CD4-positive, alpha-beta T cell treated with Interleukin-6 at 100 ng/mL for 8 hours (primary cell): ENCODE results near the gene ETFRF1.

Source experiments
- DNase-seq: peaks from one replicate; pipeline ENCODE4 v3.0.0-alpha.2; 2020; ENCODE audit warnings: mixed read lengths, low spot score

ETFRF1 gene, protein sequence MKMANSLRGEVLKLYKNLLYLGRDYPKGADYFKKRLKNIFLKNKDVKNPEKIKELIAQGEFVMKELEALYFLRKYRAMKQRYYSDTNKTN

GRCh38 chr12:25195056-25195971, at the start of gene ETFRF1, which contains the start of gene DNAI7:
TSS of gene ETFRF1 (plus strand) at chr12:25195237. CDS start at chr12:25203957, 8,720 bp downstream.
TSS of gene DNAI7 (minus strand) at chr12:25195160. CDS start at chr12:25195078, 82 bp downstream.
- DNase-seq, result peak; percentile 91

GRCh38 chr12:25146686-25147085, 48.4 kb upstream of the ETFRF1 start:
- no peak for DNase-seq

DNA sequence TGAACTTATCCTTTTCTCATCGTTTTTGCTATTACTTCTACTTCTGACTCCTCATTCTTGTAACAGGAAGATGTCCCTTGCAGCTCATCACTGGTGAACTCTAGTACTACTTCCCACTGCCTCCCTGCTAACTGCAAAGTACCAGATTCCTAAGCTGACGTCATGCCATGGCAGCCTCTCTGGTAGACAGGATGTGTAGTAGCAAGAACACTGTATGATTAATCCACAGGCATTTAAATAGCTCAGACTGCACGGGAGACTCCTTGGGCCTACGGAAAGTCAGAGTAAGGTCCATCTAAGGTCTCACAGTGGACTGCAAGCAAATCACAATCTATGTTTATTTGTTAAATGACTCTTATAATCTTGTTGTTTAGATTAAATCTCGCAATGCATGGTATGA, 43.6 kb upstream of the ETFRF1 start:
- no peak for DNase-seq

GRCh38 chr12:25152055-25152454, 43.0 kb upstream of the ETFRF1 start:
- no peak for DNase-seq

- peak; percentile 41 for DNase-seq
These were observed 39.9 kb upstream of the ETFRF1 start for GRCh38 chr12:25155022-25155576.

GRCh38 chr12:25156061-25156460, 39.0 kb upstream of the ETFRF1 start:
- DNase-seq, result no peak

DNA sequence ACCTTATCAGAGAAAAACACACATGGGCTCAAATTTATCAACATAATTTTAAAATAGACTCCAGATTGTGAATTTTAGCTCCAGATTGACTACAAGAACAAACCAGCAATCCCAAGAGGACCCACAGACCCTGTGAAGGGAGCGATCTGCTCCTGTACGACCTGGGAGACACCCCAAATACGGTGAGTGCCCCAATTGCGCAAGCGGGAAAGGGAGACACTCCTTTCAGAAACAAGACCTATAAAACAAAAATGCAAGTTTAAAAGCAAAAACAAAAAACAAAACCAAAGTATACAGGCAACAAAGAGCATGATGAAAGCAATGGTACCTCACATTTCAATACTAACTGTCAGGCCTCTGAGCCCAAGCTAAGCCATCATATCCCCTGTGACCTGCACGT, 32.2 kb upstream of the ETFRF1 start:
- DNase-seq, result no peak

- DNase-seq, result no peak
These were observed 12.3 kb upstream of the ETFRF1 start for GRCh38 chr12:25182765-25183164.

GRCh38 chr12:25184132-25184531, 10.9 kb upstream of the ETFRF1 start:
- DNase-seq, result no peak

GRCh38 chr12:25186038-25186787, 8.8 kb upstream of the ETFRF1 start:
- DNase-seq, result peak; percentile 32

- peak; percentile 27 for DNase-seq
These were observed 8.1 kb upstream of the ETFRF1 start for GRCh38 chr12:25186788-25187402.

DNA sequence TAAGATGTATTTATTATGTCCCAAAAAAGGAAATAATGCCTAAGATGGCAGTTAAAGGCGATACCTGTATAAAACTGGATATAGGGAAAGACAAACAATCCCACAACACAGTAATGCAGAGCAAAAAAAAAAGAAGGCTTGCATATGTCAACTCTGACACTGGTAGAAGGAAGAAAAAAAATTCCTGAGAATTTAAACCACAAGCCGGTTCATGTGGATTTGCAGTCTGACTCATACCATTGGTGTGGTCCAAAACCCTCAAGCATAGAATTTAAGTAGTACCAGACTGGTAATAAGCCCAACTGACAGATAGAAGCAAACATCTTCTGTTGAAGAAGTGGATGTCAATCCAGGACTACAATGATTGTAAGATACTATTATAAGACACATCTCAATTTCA, 7.3 kb upstream of the ETFRF1 start:
- no peak for DNase-seq

DNA sequence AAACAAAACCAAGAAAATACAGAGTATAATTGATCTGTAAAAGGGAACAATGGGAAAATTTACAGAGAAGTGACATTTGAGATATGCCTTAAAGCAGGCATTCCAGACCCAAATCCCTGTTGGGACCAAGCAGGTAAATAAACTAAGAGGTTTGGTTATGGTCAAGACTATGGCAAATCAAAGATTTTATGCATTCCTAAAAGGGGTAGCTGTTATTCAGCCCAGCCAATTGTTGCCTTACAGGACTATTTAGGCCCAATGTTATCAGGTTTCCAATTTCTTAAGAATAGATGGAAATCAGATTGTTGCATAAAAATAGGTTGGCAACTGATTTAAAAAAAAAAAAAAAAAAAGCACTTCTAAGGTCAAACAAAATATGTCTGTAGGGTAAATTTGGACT, 5.4 kb upstream of the ETFRF1 start:
- no peak for DNase-seq

- no peak for DNase-seq
These were observed 4.2 kb upstream of the ETFRF1 start for GRCh38 chr12:25190793-25191192.

- no peak for DNase-seq
These were observed 823 bp upstream of the ETFRF1 start for GRCh38 chr12:25194214-25194613.

DNA sequence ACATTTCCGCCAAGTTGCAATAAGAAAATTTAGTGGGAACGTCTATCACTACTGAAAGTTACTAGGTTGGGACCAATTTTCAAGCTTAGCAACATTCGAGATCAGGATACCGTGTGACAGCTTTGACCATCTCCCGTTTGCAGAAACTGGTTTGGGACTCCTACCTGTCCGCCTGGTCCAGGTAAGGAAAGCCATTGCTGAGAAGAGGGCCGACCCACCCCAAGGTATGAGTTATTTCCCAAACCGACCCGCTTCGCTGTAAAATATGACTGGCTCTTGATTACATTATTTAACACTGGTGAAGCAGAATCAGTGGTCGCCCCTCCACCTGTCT, 348 bp upstream of the ETFRF1 start:
- no peak for DNase-seq

DNA sequence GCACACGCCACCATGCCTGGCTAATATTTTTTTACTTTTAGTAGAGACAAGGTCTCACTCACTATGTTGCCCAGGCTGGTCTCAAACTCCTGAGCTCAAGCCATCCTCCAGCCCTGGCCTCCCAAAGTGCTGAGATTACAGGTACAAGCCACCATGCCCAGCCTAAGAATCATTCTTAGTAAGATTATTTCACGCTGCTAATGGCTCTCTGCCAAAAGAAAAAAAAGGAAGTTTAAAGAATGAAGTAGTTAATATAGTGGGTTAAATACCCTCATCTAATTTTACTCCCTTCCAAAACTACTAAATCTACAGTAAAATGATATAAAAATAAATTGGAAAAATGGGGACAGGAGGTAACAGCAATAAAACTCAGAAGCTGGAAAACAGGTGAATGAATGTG, 2.6 kb downstream of the ETFRF1 start:
- DNase-seq, result no peak

GRCh38 chr12:25200703-25201102, 5.7 kb downstream of the ETFRF1 start:
- no peak for DNase-seq

DNA sequence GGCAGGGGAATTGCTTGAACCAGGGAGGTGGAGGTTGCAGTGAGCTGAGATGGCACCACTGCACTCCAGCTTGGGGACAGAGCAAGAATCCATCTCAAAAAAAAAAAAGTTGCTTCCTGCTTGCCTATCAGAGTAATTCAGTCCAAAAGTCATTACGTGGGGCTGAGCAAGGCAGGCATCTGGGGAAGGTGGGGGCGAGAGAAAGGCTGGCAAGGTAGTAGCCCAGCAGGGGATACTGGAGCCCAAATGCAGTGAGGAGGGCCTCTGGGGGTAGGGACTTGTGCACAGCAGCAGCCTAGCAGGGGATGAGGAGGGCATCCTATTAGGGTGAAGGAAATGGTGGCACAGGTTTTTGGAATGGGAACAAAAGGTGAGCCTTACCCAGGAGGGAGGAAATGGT, 7.1 kb downstream of the ETFRF1 start:
- DNase-seq, result no peak

GRCh38 chr12:25207411-25207810, 12.4 kb downstream of the ETFRF1 start:
- DNase-seq, result no peak

GRCh38 chr12:25207846-25208245, 12.8 kb downstream of the ETFRF1 start:
- DNase-seq, result no peak

DNA sequence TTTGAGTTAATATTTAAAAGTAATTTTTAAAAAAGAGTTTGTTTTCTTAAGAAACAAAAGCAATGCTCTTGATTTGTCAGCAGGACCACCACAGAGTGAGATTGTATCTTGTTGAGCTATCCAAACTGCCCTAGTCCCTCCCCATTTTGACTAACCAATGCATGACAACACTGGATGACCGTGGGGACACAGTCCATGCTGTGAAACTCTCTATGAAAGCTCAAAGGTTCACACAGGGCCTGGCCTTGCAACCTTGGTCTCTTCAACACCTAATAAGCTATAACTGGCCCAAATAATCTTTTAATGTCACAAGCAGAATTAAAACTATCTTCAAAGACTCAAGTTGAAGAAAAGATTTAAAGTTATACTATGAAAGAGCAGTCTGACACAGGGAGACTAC, 13.5 kb downstream of the ETFRF1 start:
- DNase-seq, result no peak
